HG03571 (cell line): ENCODE results near the gene RIC1.
"Not testable (repeated sequence)": the region's sequence is repeated elsewhere in the genome, so short reads cannot be mapped to it uniquely, and the experiment has no call there.

ENCODE experiments used
- ATAC-seq: cut with Tn5 transposase; IDR thresholded peaks from one replicate; pipeline ENCODE4 v1.9.1; 2021; ENCODE audit not compliant: unreplicated experiment

Gene RIC1

GRCh38 chr9:5662804-5663203, 33.9 kb downstream of the RIC1 start:
- not testable (repeated sequence) for ATAC-seq

- ATAC-seq: no peak
These were observed 36.2 kb downstream of the RIC1 start for GRCh38 chr9:5665059-5665458.

GRCh38 chr9:5667391-5667790, 38.5 kb downstream of the RIC1 start:
- no peak for ATAC-seq

GRCh38 chr9:5670079-5670478, 41.2 kb downstream of the RIC1 start:
- ATAC-seq: no peak

GRCh38 chr9:5671711-5672353, 42.9 kb downstream of the RIC1 start:
- ATAC-seq: no peak

- ATAC-seq: not testable (repeated sequence)
These were observed 46.1 kb downstream of the RIC1 start for GRCh38 chr9:5675046-5675445.

- ATAC-seq: not testable (repeated sequence)
These were observed 54.7 kb downstream of the RIC1 start for GRCh38 chr9:5683591-5683990.

GRCh38 chr9:5684101-5684500, 55.2 kb downstream of the RIC1 start:
- no peak for ATAC-seq

GRCh38 chr9:5688109-5688508, 59.2 kb downstream of the RIC1 start:
- no peak for ATAC-seq

- no peak for ATAC-seq
These were observed 61.4 kb downstream of the RIC1 start for GRCh38 chr9:5690278-5690677.

- no peak for ATAC-seq
These were observed 67.0 kb downstream of the RIC1 start for GRCh38 chr9:5695860-5696259.

- ATAC-seq: no peak
These were observed 68.0 kb downstream of the RIC1 start for GRCh38 chr9:5696884-5697283.

GRCh38 chr9:5698004-5698403, 69.1 kb downstream of the RIC1 start:
- no peak for ATAC-seq

GRCh38 chr9:5698810-5699556, 70.1 kb downstream of the RIC1 start:
- no peak for ATAC-seq

- no peak for ATAC-seq
These were observed 79.5 kb downstream of the RIC1 start for GRCh38 chr9:5708414-5708813.

GRCh38 chr9:5712651-5713390, 83.9 kb downstream of the RIC1 start:
- no peak for ATAC-seq

- ATAC-seq: no peak
These were observed 85.8 kb downstream of the RIC1 start for GRCh38 chr9:5714501-5715401.

- ATAC-seq: no peak
These were observed 86.7 kb downstream of the RIC1 start for GRCh38 chr9:5715548-5716127.

- ATAC-seq: not testable (repeated sequence)
These were observed 88.5 kb downstream of the RIC1 start for GRCh38 chr9:5717434-5717833.

- no peak for ATAC-seq
These were observed 89.6 kb downstream of the RIC1 start for GRCh38 chr9:5718296-5719032.
